HEK293 (cell line): ENCODE data around the gene HRH2.

Source experiments
- YY1 ChIP-seq: fragments of 450-650 bp; formaldehyde crosslinking; IDR thresholded peaks from 2 replicates; pipeline ENCODE4 v1.5.1; 2018; ENCODE audit warnings: missing biosample characterization, missing genetic modification characterization
- ZBTB7A ChIP-seq: fragments of 450-650 bp; formaldehyde crosslinking; IDR thresholded peaks from 2 replicates; pipeline ENCODE4 v1.5.1; 2016; ENCODE audit warnings: low read depth, missing biosample characterization, missing genetic modification characterization
- ZEB2 ChIP-seq: fragments of 450-650 bp; formaldehyde crosslinking; IDR thresholded peaks from 2 replicates; pipeline ENCODE4 v1.5.1; 2016; ENCODE audit warnings: missing biosample characterization, missing genetic modification characterization
- ZNF112 ChIP-seq: fragments of 450-650 bp; formaldehyde crosslinking; IDR thresholded peaks from 2 replicates; pipeline ENCODE4 v1.5.0; 2017; ENCODE audit warnings: missing biosample characterization, missing genetic modification characterization
- ZNF24 ChIP-seq: fragments of 450-650 bp; formaldehyde crosslinking; IDR thresholded peaks from 2 replicates; pipeline ENCODE4 v1.5.1; 2016; ENCODE audit warnings: missing biosample characterization, missing genetic modification characterization
- ZNF274 ChIP-seq, 2 experiments: fragments of 200-500 bp in 1 of 2; fragments of 450-650 bp in 1 of 2; sonication (Bioruptor generic) in 1 of 2; formaldehyde crosslinking in 1 of 2; IDR thresholded peaks; 2 replicates each; pipeline versions ENCODE4 v1.5.1 to v1.6.1; 2014 to 2016; ENCODE audit warnings: borderline replicate concordance in 1 of 2, inconsistent platforms in 1 of 2, low read length in 1 of 2, missing biosample characterization in 1 of 2, missing genetic modification characterization in 1 of 2
- ZNF670 ChIP-seq: fragments of 450-650 bp; formaldehyde crosslinking; IDR thresholded peaks from 2 replicates; pipeline ENCODE4 v1.5.1; 2016; ENCODE audit warnings: missing biosample characterization, missing genetic modification characterization, low read depth
- TF ChIP-seq, protein P1 (sequence below): fragments of 450-650 bp; formaldehyde crosslinking; IDR thresholded peaks from 2 replicates; pipeline ENCODE4 v1.5.1; 2016; ENCODE audit warnings: missing biosample characterization, missing genetic modification characterization
- TF ChIP-seq, protein P2 (sequence below): fragments of 450-650 bp; formaldehyde crosslinking; IDR thresholded peaks from 2 replicates; pipeline ENCODE4 v1.5.1; 2016; ENCODE audit warnings: missing biosample characterization, missing genetic modification characterization
- TF ChIP-seq, protein P3 (sequence below): sonication (generic); formaldehyde crosslinking; IDR thresholded peaks from 2 replicates; pipeline ENCODE4 v1.8.1; 2022; ENCODE audit warnings: mild to moderate bottlenecking, moderate library complexity, missing genetic modification reagents
- TF ChIP-seq, protein P4 (sequence below): fragments of 450-650 bp; formaldehyde crosslinking; IDR thresholded peaks from 2 replicates; pipeline ENCODE4 v1.5.1; 2016; ENCODE audit warnings: missing biosample characterization, missing genetic modification characterization
- TF ChIP-seq, protein P5 (sequence below): fragments of 450-650 bp; formaldehyde crosslinking; IDR thresholded peaks from 2 replicates; pipeline ENCODE4 v1.5.1; 2016; ENCODE audit warnings: missing biosample characterization, missing genetic modification characterization
- TF ChIP-seq, protein P6 (sequence below): fragments of 450-650 bp; formaldehyde crosslinking; IDR thresholded peaks from 2 replicates; pipeline ENCODE4 v1.5.1; 2016; ENCODE audit warnings: missing biosample characterization, missing genetic modification characterization

DNA sequence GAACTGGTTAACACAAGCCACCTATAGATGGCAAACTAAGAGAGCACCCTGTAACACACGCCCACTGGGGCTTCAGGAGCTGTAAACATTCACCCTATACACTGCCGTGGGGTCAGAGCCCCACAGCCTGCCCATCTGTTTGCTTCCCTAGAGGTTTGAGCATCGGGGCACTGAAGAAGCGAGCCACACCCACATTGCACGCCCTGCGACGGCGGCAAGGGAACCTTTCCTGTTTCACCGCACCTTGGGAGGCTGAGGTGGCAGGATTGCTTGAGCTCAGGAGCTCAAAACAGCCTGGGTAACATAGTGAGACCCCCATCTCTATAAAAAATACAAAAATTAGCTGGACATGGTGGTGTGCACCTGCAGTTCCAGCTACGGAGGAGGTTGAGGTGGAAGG is 76.6 kb downstream of the HRH2 start:
- TF ChIP-seq, protein P1, sequence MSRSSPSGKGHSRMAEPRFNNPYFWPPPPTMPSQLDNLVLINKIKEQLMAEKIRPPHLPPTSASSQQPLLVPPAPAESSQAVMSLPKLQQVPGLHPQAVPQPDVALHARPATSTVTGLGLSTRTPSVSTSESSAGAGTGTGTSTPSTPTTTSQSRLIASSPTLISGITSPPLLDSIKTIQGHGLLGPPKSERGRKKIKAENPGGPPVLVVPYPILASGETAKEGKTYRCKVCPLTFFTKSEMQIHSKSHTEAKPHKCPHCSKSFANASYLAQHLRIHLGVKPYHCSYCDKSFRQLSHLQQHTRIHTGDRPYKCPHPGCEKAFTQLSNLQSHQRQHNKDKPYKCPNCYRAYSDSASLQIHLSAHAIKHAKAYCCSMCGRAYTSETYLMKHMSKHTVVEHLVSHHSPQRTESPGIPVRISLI (tag by site-specific recombination): no peak
- TF ChIP-seq ZNF670 (tag by site-specific recombination) (no peak), ZNF24 (tag by site-specific recombination) (no peak), YY1 (tag by site-specific recombination) (no peak), ZNF274 (IDR thresholded peaks at IDR 0.05; ENCODE audit: low read length) (no peak), ZNF274 (tag by site-specific recombination; IDR thresholded peaks at IDR 0.05; ENCODE audit: borderline replicate concordance) (no peak), ZNF112 (tag by site-specific recombination) (no peak), ZEB2 (tag by site-specific recombination) (no peak), ZBTB7A (no peak)
- TF ChIP-seq, protein P2, sequence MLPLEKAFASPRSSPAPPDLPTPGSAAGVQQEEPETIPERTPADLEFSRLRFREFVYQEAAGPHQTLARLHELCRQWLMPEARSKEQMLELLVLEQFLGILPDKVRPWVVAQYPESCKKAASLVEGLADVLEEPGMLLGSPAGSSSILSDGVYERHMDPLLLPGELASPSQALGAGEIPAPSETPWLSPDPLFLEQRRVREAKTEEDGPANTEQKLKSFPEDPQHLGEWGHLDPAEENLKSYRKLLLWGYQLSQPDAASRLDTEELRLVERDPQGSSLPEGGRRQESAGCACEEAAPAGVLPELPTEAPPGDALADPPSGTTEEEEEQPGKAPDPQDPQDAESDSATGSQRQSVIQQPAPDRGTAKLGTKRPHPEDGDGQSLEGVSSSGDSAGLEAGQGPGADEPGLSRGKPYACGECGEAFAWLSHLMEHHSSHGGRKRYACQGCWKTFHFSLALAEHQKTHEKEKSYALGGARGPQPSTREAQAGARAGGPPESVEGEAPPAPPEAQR (tag by site-specific recombination): no peak
- TF ChIP-seq, protein P3, sequence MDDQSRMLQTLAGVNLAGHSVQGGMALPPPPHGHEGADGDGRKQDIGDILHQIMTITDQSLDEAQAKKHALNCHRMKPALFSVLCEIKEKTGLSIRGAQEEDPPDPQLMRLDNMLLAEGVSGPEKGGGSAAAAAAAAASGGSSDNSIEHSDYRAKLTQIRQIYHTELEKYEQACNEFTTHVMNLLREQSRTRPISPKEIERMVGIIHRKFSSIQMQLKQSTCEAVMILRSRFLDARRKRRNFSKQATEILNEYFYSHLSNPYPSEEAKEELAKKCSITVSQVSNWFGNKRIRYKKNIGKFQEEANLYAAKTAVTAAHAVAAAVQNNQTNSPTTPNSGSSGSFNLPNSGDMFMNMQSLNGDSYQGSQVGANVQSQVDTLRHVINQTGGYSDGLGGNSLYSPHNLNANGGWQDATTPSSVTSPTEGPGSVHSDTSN: no peak
- TF ChIP-seq, protein P4, sequence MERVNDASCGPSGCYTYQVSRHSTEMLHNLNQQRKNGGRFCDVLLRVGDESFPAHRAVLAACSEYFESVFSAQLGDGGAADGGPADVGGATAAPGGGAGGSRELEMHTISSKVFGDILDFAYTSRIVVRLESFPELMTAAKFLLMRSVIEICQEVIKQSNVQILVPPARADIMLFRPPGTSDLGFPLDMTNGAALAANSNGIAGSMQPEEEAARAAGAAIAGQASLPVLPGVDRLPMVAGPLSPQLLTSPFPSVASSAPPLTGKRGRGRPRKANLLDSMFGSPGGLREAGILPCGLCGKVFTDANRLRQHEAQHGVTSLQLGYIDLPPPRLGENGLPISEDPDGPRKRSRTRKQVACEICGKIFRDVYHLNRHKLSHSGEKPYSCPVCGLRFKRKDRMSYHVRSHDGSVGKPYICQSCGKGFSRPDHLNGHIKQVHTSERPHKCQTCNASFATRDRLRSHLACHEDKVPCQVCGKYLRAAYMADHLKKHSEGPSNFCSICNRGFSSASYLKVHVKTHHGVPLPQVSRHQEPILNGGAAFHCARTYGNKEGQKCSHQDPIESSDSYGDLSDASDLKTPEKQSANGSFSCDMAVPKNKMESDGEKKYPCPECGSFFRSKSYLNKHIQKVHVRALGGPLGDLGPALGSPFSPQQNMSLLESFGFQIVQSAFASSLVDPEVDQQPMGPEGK: no peak
- TF ChIP-seq, protein P5, sequence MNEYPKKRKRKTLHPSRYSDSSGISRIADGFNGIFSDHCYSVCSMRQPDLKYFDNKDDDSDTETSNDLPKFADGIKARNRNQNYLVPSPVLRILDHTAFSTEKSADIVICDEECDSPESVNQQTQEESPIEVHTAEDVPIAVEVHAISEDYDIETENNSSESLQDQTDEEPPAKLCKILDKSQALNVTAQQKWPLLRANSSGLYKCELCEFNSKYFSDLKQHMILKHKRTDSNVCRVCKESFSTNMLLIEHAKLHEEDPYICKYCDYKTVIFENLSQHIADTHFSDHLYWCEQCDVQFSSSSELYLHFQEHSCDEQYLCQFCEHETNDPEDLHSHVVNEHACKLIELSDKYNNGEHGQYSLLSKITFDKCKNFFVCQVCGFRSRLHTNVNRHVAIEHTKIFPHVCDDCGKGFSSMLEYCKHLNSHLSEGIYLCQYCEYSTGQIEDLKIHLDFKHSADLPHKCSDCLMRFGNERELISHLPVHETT (tag by site-specific recombination): no peak
- TF ChIP-seq, protein P6, sequence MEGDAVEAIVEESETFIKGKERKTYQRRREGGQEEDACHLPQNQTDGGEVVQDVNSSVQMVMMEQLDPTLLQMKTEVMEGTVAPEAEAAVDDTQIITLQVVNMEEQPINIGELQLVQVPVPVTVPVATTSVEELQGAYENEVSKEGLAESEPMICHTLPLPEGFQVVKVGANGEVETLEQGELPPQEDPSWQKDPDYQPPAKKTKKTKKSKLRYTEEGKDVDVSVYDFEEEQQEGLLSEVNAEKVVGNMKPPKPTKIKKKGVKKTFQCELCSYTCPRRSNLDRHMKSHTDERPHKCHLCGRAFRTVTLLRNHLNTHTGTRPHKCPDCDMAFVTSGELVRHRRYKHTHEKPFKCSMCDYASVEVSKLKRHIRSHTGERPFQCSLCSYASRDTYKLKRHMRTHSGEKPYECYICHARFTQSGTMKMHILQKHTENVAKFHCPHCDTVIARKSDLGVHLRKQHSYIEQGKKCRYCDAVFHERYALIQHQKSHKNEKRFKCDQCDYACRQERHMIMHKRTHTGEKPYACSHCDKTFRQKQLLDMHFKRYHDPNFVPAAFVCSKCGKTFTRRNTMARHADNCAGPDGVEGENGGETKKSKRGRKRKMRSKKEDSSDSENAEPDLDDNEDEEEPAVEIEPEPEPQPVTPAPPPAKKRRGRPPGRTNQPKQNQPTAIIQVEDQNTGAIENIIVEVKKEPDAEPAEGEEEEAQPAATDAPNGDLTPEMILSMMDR (tag by site-specific recombination): no peak
